ENCODE measurements around the gene GADL1.
A peak's percentile ranks its signal among the peaks of the same experiment; 100 is the strongest.

GADL1 gene

DNA sequence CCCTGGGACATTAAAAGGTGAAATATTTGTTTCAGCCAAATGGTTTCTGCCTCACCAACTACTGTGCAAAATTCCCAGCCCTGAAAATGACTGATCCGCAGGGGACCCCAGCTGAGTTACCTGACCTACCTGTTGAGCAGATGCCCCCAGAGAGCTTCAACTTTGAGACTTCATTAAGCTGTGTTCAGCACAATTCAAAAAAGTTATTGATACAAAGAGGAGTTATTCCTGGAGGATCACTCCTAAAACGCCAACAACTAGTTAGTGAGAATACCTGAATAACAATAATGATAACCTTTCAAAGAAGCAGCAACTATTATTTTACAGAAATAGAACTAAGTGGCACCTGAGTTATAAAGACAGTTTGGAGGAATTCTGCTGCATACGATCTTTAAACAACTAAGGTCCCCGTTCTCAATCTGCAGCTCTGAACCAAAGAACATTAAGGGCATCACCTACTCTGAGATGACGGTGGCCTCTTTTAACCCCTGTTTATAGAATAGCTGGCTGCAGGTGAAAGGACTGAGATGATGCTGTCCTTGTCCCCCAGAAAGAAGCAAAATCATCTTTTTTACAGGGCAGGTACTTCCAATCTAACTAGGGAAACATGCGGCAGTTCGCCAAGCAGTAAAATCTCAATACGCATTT lies 659 bp downstream of the GADL1 start:
- H3K4me1 ChIP-seq, result peaks cover 5 to 43% (median 31%) of the 10 kb centered on the region in 10 experiments; a peak in 18 of 20 replicates

DNA sequence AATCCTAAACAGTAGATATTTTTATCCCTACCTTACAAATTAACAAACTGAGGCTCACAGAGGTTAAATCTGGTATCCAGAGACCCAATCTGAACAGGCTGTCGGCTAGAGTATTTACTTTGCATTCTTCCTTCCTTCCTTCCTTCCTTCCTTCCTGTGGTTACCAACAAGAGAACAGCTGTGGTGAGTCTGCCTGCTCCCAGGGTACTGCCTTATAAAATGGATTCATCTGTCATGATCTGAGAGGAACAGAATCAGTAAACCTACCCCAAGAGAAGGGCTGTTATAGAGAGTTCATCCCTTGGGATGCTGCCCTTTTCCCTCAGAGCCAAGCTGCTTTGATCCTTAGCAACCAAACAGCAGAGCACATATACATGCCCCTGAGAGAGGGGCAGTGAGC lies 3.6 kb downstream of the GADL1 start:
- H3K9me3 ChIP-seq (replicated peaks in 1 of 11), result peaks cover 21 to 49% (median 35%) of the 10 kb centered on the region in 11 experiments
- peak overlapping the region in 4 of 11 experiments; percentile 9 to 47 (median 28); a peak in 3 of 22 replicates for H3K9ac ChIP-seq
- 0 out of 20 replicates have a peak overlapping the region, but pooled peaks of 2 of the 10 experiments have one; percentile 15 to 27 for H3K4me3 ChIP-seq
- peaks cover 5 to 43% (median 31%) of the 10 kb centered on the region in 10 experiments; a peak in 18 of 20 replicates for H3K4me1 ChIP-seq
- peak overlapping the region; percentile 26 to 85 (median 69); a peak in 19 of 22 replicates for H3K4me2 ChIP-seq
- H3K36me3 ChIP-seq, result 0 out of 22 replicates have a peak, but pooled peaks cover 0 to 4% (median 0%) of the 10 kb centered on the region in 11 experiments
- H3K27me3 ChIP-seq, result peaks cover 18 to 28% (median 20%) of the 10 kb centered on the region in 11 experiments
- no peak for TF ChIP-seq Cebpa-rat (IDR thresholded peaks at IDR 0.05)
- peak overlapping the region in 5 of 11 experiments; percentile 14 to 76 (median 69); a peak in 8 of 22 replicates for H3K27ac ChIP-seq
- H4K20me1 ChIP-seq, result no peaks in the 10 kb centered on the region

More for the DNA sequence above, 659 bp downstream of the GADL1 start:
- Histone ChIP-seq H3K27ac (no peak overlapping the region), H3K9me3 (replicated peaks in 1 of 11) (peaks cover 0 to 25% (median 8%) of the 10 kb centered on the region in 11 experiments; a peak in 16 of 22 replicates), H3K4me3 (peak overlapping the region; percentile 60 to 74 (median 68); a peak in 19 of 20 replicates), H3K4me2 (peak overlapping the region; percentile 87 to 98 (median 96)), H4K20me1 (no peaks in the 10 kb centered on the region), H3K9ac (peak overlapping the region in 6 of 11 experiments; percentile 47 to 71 (median 53); a peak in 6 of 22 replicates), H3K36me3 (0 out of 22 replicates have a peak, but pooled peaks cover 0 to 4% (median 0%) of the 10 kb centered on the region in 11 experiments), H3K27me3 (peaks cover 18 to 28% (median 20%) of the 10 kb centered on the region in 11 experiments)
- TF ChIP-seq Cebpa-rat (IDR thresholded peaks at IDR 0.05), result no peak

- no peaks in the 10 kb centered on the region for H3K27me3 ChIP-seq
- TF ChIP-seq Cebpa-rat (IDR thresholded peaks at IDR 0.05), result no peak
- H3K9me3 ChIP-seq (replicated peaks in 1 of 11), result peaks cover 28 to 50% (median 41%) of the 10 kb centered on the region in 11 experiments
- H3K4me1 ChIP-seq, result peaks cover 0 to 24% (median 17%) of the 10 kb centered on the region in 10 experiments; a peak in 17 of 20 replicates
- 0 out of 22 replicates have a peak, but pooled peaks cover 0 to 4% (median 0%) of the 10 kb centered on the region in 11 experiments for H3K36me3 ChIP-seq
- H3K27ac ChIP-seq, result no peak overlapping the region
- no peak overlapping the region for H3K9ac ChIP-seq
- H3K4me3 ChIP-seq, result no peak overlapping the region
- no peaks in the 10 kb centered on the region for H4K20me1 ChIP-seq
- no peak overlapping the region for H3K4me2 ChIP-seq
Observed at GRCh38 chr3:30886888-30887287, 7.6 kb downstream of the GADL1 start.

GRCh38 chr3:30878862-30879261 lies 15.6 kb downstream of the GADL1 start:
- no peak overlapping the region for H3K4me2 ChIP-seq
- no peaks in the 10 kb centered on the region for H4K20me1 ChIP-seq
- H3K9me3 ChIP-seq (replicated peaks in 1 of 11), result peaks cover 10 to 26% (median 16%) of the 10 kb centered on the region in 11 experiments; a peak in 21 of 22 replicates
- H3K4me1 ChIP-seq, result no peaks in the 10 kb centered on the region
- H3K9ac ChIP-seq, result no peak overlapping the region
- no peak overlapping the region for H3K27ac ChIP-seq
- no peak for TF ChIP-seq Cebpa-rat (IDR thresholded peaks at IDR 0.05)
- no peaks in the 10 kb centered on the region for H3K27me3 ChIP-seq
- H3K36me3 ChIP-seq, result no peaks in the 10 kb centered on the region
- H3K4me3 ChIP-seq, result no peak overlapping the region

DNA sequence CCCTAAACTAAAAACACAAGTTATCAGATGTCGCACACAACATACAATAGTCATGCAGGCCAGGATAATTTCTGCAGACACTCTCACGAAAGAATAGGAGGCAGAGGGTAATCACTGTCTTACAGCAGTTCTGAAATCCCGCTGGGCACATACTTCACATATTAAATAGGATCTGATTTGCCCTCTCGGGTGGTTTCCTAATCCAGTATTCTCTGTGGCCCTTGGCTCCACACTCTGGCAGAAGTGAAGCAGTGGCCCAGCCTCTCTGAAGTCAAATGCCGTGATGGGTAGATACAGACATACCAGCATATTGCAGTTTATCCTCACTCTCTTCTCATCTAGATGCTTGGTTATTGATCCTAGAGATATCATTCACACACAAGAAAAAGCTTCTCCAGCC lies 19.0 kb downstream of the GADL1 start:
- no peak overlapping the region for H3K4me3 ChIP-seq
- no peaks in the 10 kb centered on the region for H3K4me1 ChIP-seq
- no peak overlapping the region for H3K4me2 ChIP-seq
- peaks cover 4 to 15% (median 8%) of the 10 kb centered on the region in 11 experiments; a peak in 20 of 22 replicates for H3K9me3 ChIP-seq (replicated peaks in 1 of 11)
- H3K27me3 ChIP-seq, result no peaks in the 10 kb centered on the region
- no peak overlapping the region for H3K9ac ChIP-seq
- no peaks in the 10 kb centered on the region for H3K36me3 ChIP-seq
- TF ChIP-seq Cebpa-rat (IDR thresholded peaks at IDR 0.05), result no peak
- no peaks in the 10 kb centered on the region for H4K20me1 ChIP-seq
- H3K27ac ChIP-seq, result no peak overlapping the region

DNA sequence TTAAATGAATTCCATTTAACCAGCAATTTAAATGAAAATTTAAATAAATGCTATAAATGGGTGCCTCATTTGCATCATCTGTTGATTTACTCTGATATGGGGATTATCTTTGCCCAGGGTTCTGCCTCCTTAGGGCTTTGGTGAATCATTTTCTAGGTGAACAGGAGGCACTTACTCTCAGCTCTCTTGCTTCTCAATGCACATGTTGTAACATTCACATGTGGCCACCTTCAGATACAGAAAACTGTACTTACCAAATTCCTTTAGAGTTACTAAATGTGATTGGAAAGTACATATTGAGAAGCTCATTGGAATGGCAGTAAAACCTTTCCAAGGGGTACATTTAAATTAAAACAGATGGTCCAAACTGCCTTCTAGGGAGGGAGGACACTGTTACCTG lies 20.8 kb downstream of the GADL1 start:
- no peak overlapping the region for H3K4me2 ChIP-seq
- H3K4me1 ChIP-seq, result no peaks in the 10 kb centered on the region
- no peak overlapping the region for H3K27ac ChIP-seq
- H3K4me3 ChIP-seq, result no peak overlapping the region
- TF ChIP-seq Cebpa-rat (IDR thresholded peaks at IDR 0.05), result no peak
- H3K36me3 ChIP-seq, result no peaks in the 10 kb centered on the region
- no peaks in the 10 kb centered on the region for H3K9me3 ChIP-seq (replicated peaks in 1 of 11)
- no peaks in the 10 kb centered on the region for H4K20me1 ChIP-seq
- H3K27me3 ChIP-seq, result no peaks in the 10 kb centered on the region
- no peak overlapping the region for H3K9ac ChIP-seq

- no peaks in the 10 kb centered on the region for H3K9me3 ChIP-seq (replicated peaks in 1 of 11)
- H3K4me3 ChIP-seq, result no peak overlapping the region
- H3K36me3 ChIP-seq, result no peaks in the 10 kb centered on the region
- no peak overlapping the region for H3K4me2 ChIP-seq
- no peaks in the 10 kb centered on the region for H4K20me1 ChIP-seq
- no peaks in the 10 kb centered on the region for H3K4me1 ChIP-seq
- no peak overlapping the region for H3K27ac ChIP-seq
- H3K27me3 ChIP-seq, result no peaks in the 10 kb centered on the region
- H3K9ac ChIP-seq, result no peak overlapping the region
- TF ChIP-seq Cebpa-rat (IDR thresholded peaks at IDR 0.05), result no peak
Observed at GRCh38 chr3:30872879-30873278, 21.6 kb downstream of the GADL1 start.

- no peak for TF ChIP-seq Cebpa-rat (IDR thresholded peaks at IDR 0.05)
- no peak overlapping the region for H3K9ac ChIP-seq
- H4K20me1 ChIP-seq, result no peaks in the 10 kb centered on the region
- no peak overlapping the region for H3K27ac ChIP-seq
- no peak overlapping the region for H3K4me3 ChIP-seq
- no peaks in the 10 kb centered on the region for H3K9me3 ChIP-seq (replicated peaks in 1 of 11)
- no peaks in the 10 kb centered on the region for H3K36me3 ChIP-seq
- H3K4me2 ChIP-seq, result no peak overlapping the region
- H3K4me1 ChIP-seq, result no peaks in the 10 kb centered on the region
- no peaks in the 10 kb centered on the region for H3K27me3 ChIP-seq
Observed at GRCh38 chr3:30871720-30872119, 22.7 kb downstream of the GADL1 start.

DNA sequence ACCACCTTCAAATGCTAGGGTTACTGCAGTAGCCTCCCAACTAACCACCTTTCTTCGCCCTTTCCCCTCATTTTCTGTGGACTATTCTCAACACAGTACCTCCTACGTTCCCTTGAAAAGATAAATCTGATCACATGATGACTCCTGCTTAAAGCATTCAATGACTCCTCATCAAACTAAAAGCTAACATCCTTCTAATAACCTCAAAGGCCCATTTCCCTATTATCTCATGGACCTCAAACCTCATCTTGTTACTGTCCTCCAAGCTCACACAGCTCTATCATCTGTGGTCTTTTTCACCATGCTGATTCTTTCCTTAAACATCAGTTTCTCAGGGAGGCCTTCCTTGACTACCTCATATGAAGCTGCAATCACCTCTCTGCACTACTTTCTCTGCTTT lies 29.6 kb downstream of the GADL1 start:
- H3K27me3 ChIP-seq, result no peaks in the 10 kb centered on the region
- no peaks in the 10 kb centered on the region for H3K4me1 ChIP-seq
- no peak overlapping the region for H3K4me2 ChIP-seq
- H4K20me1 ChIP-seq, result no peaks in the 10 kb centered on the region
- H3K9ac ChIP-seq, result no peak overlapping the region
- no peak overlapping the region for H3K4me3 ChIP-seq
- no peaks in the 10 kb centered on the region for H3K9me3 ChIP-seq (replicated peaks in 1 of 11)
- H3K36me3 ChIP-seq, result no peaks in the 10 kb centered on the region
- TF ChIP-seq Cebpa-rat (IDR thresholded peaks at IDR 0.05), result no peak
- H3K27ac ChIP-seq, result no peak overlapping the region
